Measurements from ENCODE around the gene LRRC4B. TPM values are rescaled to one million over a fixed set of nuclear protein-coding genes. Genes with fewer than 3 reads are reported as not detected.

Gene LRRC4B
- total and polyA plus RNA-seq, 2 of the 13 experiments (the other 11 are each of a cell fraction or from before 2014, with no cell fraction given): not detected

GRCh38 chr19:50536662-50537305 lies 31.5 kb downstream of the LRRC4B start (continued):
- TF ChIP-seq REST (IDR thresholded peaks at IDR 0.05; ENCODE audit: borderline replicate concordance in 1 of 2, low read depth in 1 of 2, low read length in 2 of 2) (no peak), NFIB (CRISPR knock-in tag; IDR thresholded peaks at IDR 0.05; ENCODE audit: borderline replicate concordance) (no peak)

- 5% methylated on average over 11 of the region's 11 CpGs for WGBS (ENCODE audit: low lambda C conversion rate)
- H3K36me3 ChIP-seq (replicated peaks in 1 of 2; ENCODE audit: control insufficient read depth in 1 of 2, insufficient read depth in 2 of 2, low read length in 2 of 2): no peaks in the 10 kb centered on the region
- no peak overlapping the region for H2AFZ ChIP-seq (ENCODE audit: low read length)
- ATAC-seq (no peak), DNase-seq (ENCODE audit: low spot score) (no peak), FAIRE-seq (no peak)
- H3K9me3 ChIP-seq (ENCODE audit: low read length): no peaks in the 10 kb centered on the region
- in situ Hi-C loops (cut with HindIII; ENCODE audit: extremely low pct_ligation_motif_present, low pct_unique_long_range_greater_than_20kb): no loop called here
- no peak overlapping the region for H3K4me2 ChIP-seq (ENCODE audit: low read depth, low read length)
- no peaks in the 10 kb centered on the region for H4K20me1 ChIP-seq (ENCODE audit: insufficient read depth, low read length)
- H3K9ac ChIP-seq (ENCODE audit: insufficient read depth, low read depth, low read length): no peak overlapping the region
- no TSS peak for BruUV-seq (replicated peaks)
- POLR2A ChIA-PET: no interaction called here
- no peaks in the 10 kb centered on the region for H3K79me2 ChIP-seq (ENCODE audit: insufficient read depth, low read length)
- CTCF ChIA-PET (ENCODE audit: low intra/inter-chr PET ratio, low total read pairs): no interaction called here
- no peaks in the 10 kb centered on the region for H3K4me1 ChIP-seq (ENCODE audit: insufficient read depth, low read length)
- no peak overlapping the region for H3K27ac ChIP-seq (ENCODE audit: extremely low read length, insufficient read depth, low read length)
- intact Hi-C loops (cut with micrococcal nuclease; ENCODE audit: unreplicated experiment): no loop called here
- H3K27me3 ChIP-seq (ENCODE audit: control insufficient read depth in 1 of 2, insufficient read depth in 2 of 2, low read length in 2 of 2): peaks cover 0 to 15% of the 10 kb centered on the region in 2 experiments; a peak in 3 of 5 replicates
- H3K4me3 ChIP-seq (replicated peaks in 1 of 3; ENCODE audit: insufficient read depth in 1 of 3, low read depth in 2 of 3, low read length in 3 of 3): no peak overlapping the region
- TF ChIP-seq ZNF234 (CRISPR knock-in tag; conservative IDR thresholded peaks at IDR 0.05) (no peak), MATR3 (CRISPR knock-in tag; IDR thresholded peaks at IDR 0.05) (no peak), NR3C1 (CRISPR knock-in tag; IDR thresholded peaks at IDR 0.05) (no peak), HHEX (CRISPR knock-in tag; IDR thresholded peaks at IDR 0.05) (no peak), HNRNPLL (IDR thresholded peaks at IDR 0.05; ENCODE audit: low read depth, low read length, poor library complexity, severe bottlenecking) (no peak), BCLAF1 (IDR thresholded peaks at IDR 0.05) (no peak), ETV5 (CRISPR knock-in tag; IDR thresholded peaks at IDR 0.05; ENCODE audit: borderline replicate concordance) (no peak), PRDM15 (CRISPR knock-in tag; IDR thresholded peaks at IDR 0.05) (no peak), NFATC3 (CRISPR knock-in tag; IDR thresholded peaks at IDR 0.05) (no peak)
- TF ChIP-seq, protein P1, sequence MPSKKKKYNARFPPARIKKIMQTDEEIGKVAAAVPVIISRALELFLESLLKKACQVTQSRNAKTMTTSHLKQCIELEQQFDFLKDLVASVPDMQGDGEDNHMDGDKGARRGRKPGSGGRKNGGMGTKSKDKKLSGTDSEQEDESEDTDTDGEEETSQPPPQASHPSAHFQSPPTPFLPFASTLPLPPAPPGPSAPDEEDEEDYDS (CRISPR knock-in tag; IDR thresholded peaks at IDR 0.05): no peak
Observed at GRCh38 chr19:50535672-50536187, 32.5 kb downstream of the LRRC4B start.

Measured in HepG2 (cell line).